HEK293 (cell line): ENCODE data around the gene RPE65.

ENCODE experiments used
- CTCF ChIP-seq: fragments of 450-650 bp; formaldehyde crosslinking; IDR thresholded peaks from 2 replicates; pipeline ENCODE4 v1.5.1; 2016; ENCODE audit warnings: missing biosample characterization, missing genetic modification characterization
- SETDB1 ChIP-seq: IDR thresholded peaks from one replicate; pipeline ENCODE4 v1.6.1; 2017; ENCODE audit warnings: mild to moderate bottlenecking, low read length, moderate library complexity, mixed read lengths; ENCODE audit not compliant: insufficient read length
- ZFP41 ChIP-seq: fragments of 450-650 bp; formaldehyde crosslinking; IDR thresholded peaks from 2 replicates; pipeline ENCODE4 v1.5.1; 2016; ENCODE audit warnings: missing biosample characterization, missing genetic modification characterization, borderline replicate concordance
- ZNF548 ChIP-seq: fragments of 450-650 bp; formaldehyde crosslinking; IDR thresholded peaks from 2 replicates; pipeline ENCODE4 v1.5.1; 2016; ENCODE audit warnings: missing biosample characterization, missing genetic modification characterization
- ZNF639 ChIP-seq: fragments of 450-650 bp; formaldehyde crosslinking; IDR thresholded peaks from 2 replicates; pipeline ENCODE4 v1.5.1; 2016; ENCODE audit warnings: missing biosample characterization, missing genetic modification characterization
- ZSCAN16 ChIP-seq: fragments of 450-650 bp; formaldehyde crosslinking; IDR thresholded peaks from 2 replicates; pipeline ENCODE4 v1.5.1; 2016; ENCODE audit warnings: missing biosample characterization, missing genetic modification characterization

- TF ChIP-seq CTCF (tag by site-specific recombination) (no peak), ZFP41 (tag by site-specific recombination) (no peak), ZNF639 (tag by site-specific recombination) (no peak), ZNF548 (tag by site-specific recombination) (no peak), SETDB1 (no peak), ZSCAN16 (tag by site-specific recombination) (no peak)
Observed at GRCh38 chr1:68442822-68443556, 6.8 kb downstream of the RPE65 start.
